GM19438 (cell line): ENCODE results near the gene FBXO41.
"Not testable (repeated sequence)": the region's sequence is repeated elsewhere in the genome, so short reads cannot be mapped to it uniquely, and the experiment has no call there.

Experiments
- ATAC-seq: cut with Tn5 transposase; IDR thresholded peaks from one replicate; pipeline ENCODE4 v1.9.1; 2021; ENCODE audit warnings: low read depth; ENCODE audit not compliant: unreplicated experiment

Gene FBXO41

DNA sequence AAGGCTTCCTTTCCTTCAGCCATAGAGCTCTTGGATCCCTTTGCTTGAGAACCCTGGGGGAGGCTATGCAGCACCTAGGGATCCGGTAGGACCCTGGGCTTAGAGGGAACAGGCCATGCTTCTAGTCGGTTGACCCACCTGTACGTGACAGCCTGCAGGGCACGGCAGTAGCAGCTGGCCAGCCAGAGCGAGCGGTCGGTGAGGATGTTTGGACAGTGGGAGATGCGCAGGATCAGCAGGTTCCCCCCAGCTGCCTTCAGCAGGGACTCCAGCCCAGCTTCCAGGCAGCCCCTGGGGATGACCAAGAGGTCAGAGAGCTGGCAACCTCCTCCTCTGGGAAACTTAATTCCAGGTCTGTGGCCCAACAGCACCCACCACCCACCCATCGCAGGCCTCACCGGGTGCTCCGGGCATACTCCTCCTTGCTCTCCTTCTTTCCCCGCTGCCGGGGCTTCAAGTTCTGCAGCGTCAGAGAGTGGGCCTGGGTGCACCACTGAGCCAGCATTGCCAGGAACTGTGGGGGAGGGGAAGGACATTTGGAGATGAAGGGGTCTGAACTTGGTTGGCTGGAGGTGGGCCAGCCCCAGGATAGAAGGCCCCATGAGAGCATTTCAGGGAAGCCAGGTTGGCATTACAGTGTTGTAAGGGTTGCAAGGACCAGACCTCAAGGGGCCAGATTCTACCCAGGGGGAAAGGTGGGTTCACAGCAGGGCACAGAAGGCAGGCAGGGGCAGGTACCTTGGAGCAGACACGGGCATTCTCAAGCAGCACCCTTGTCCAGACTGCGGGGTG, 20.5 kb downstream of the FBXO41 start:
- no peak for ATAC-seq

DNA sequence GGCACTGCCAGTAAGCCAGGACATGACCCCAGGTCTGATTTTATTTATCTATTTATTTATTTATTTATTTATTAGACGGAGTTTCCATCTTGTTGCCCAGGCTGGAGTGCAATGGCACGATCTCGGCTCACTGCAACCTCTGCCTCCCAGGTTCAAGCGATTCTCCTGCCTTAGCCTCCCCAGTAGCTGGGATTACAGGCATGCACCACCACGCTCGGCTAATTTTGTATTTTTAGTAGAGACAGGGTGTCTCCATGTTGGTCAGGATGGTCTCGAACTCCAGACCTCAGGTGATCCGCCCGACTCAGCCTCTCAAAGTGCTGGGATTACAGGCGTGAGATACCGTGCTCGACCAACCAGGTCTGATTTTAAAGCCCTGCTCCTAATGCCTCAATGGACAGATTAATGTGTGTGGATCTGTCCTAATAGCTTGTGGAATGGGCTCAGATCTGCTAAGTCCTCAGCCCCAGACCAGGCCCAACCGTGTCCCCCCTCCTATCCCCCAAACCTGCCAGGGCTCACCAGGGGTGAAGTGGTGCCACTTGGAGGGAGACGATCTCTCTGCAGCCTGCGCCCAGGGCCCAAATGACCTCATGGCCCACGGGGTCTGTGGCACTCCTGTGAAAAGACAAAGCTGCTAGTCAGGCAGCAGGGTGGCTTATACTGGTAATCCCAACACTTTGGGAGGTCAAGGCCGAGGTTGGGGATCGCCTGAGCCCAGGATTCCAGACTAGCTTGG, 21.4 kb downstream of the FBXO41 start:
- ATAC-seq, result not testable (repeated sequence)

DNA sequence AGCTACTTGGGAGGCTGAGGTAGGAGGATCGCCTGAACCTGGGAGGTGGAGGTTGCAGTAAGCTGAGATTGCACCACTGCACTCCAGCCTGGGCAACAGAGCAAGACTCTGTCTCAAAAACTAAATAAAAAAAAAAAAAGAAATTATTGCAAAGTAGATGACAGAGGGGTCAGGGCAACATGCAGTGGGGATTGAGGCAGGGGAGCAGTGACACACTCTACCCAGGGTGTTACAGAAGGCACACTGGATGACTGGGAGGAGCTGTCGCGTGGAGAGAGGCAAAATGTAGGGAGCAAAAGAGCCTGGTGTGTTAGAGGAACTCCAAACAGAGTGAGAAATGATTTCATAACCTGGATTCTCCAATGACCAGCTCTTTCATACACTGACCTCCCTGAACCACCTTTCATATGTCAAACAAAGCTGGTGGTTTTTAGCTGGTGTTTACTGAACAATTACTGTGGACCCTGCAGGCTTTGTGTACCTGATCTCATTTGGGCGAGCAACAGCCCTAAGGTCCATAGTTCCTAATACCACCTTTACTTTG, 22.1 kb downstream of the FBXO41 start:
- ATAC-seq, result no peak

DNA sequence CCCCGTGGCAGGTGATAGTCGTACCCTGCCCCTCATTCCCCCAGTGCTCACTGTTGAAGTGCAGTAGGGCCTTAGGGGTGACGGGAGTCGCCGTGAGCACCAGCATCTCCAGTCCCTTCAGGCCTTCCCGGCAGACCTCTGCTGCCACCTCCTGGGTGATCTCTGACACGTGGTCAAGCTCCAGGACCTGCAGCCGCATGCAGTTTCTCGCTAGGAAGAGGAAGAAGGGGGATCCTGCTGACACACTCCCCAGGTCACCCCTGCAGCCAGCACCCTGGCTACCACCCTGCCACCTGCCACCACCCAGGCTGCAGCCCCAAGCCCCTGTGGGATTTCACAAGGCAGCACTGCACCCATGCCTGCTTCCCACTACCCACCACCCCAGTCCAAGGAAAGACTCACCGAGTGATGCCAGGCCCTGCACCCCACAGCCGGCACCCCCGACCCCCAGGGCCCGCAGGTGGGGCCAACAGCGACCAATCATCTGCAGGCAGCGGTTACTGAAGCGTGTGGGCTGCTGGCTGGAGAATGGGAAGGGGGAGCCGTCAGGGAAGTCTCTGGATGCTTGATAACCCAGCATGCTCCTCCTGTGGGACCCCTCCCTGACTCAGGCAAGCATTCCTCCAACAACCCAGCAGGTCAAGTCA, 23.8 kb downstream of the FBXO41 start:
- ATAC-seq, result no peak

DNA sequence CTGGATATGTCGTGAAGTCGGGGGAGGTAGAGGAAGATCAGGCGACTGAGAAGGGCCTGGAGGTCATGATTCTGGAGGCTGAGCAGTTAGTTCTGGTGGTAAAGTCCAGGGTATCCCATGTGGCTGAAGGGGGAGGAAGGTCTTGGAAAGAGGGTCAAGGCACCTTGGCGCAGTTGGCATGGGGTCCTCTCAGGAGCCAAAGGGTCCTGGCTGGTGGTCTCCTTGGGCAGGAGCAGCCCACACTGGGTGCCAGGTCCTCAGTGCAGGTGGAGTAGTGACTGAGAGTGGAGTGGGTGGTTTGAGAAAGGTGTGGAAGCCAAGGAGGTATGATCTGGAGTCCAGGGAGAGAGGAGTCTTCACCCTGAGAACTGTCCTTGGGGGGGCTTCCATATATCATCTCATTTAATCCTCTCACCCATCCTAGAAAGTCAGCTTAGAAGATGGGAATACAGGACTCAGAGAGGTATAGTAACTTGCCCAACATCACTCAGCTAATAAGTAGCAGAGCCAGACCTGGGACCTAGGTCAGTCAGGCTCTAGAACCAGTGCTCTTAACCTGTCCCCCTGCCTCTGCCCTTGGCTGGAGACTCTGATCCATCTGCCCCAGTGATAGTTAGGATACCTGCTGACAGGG, 24.5 kb downstream of the FBXO41 start:
- no peak for ATAC-seq

DNA sequence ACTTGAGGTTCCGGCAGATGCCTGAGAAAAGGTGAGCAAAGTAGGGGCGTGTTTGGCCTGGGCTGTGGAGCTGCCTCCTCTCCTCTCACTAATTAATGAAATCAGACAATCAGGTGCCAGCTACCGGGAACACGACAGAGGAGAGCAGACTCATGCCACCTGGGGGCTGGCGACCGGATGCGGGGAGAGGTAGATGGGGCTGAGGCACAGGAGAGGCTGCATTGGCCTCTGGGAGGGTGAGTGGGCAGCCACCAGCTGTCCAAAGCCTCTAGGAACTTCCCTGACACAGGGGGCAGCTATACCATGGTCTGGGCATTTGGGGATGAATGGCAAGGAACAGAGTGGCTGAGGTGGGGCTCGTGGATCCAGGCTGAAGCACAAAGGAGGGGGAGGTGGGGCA, 25.0 kb downstream of the FBXO41 start:
- no peak for ATAC-seq

DNA sequence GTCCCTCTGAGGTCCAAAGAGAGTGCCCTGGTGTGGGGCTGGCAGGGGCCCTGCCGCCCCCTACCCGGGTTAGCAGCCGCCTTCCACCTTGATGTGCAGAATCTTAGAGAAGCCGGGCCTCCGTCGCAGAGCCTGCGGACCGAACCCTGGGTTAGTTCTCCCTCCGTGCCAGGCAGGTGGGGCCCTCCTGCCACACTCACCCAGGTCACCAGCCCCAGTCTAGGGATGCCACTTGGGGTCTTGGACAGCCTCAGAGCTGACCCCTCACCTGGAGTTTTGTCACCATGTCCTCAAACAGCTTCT, 25.4 kb downstream of the FBXO41 start:
- no peak for ATAC-seq

DNA sequence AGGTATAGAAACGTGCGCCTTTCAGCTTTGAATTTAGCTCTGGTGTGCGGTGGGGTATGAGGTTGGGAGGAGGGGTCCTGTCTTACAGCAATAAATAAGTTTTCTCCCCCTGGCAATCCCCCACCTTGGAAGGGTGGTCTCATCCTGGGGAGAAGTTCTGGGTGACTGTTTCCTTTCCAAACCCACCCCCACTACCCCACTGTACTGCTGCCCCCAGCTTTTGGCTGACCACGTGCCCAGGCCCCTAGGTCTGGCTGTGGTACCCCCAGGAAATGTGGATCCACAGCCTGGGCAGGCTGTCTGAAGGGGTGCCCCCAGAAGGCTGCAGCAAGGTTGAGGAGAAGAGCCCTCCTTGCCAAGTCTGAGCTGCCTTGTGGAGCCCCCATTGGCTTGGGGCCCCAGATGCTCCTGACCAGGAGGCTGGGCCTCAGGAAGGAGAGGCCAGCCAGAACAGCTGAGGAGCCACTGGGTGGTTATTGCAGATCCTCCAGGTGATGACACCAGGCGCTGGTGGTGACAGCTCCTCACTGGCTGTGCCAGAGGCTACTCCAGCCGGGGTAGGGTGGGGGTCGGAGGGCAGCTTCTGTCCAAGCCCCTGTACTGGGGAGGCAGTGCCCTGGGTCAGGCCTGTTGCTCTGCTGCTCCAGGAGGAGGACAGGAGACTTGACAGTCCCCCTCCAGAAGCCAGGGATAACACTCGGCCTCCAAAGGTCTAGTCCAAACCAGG, 25.9 kb downstream of the FBXO41 start:
- no peak for ATAC-seq

DNA sequence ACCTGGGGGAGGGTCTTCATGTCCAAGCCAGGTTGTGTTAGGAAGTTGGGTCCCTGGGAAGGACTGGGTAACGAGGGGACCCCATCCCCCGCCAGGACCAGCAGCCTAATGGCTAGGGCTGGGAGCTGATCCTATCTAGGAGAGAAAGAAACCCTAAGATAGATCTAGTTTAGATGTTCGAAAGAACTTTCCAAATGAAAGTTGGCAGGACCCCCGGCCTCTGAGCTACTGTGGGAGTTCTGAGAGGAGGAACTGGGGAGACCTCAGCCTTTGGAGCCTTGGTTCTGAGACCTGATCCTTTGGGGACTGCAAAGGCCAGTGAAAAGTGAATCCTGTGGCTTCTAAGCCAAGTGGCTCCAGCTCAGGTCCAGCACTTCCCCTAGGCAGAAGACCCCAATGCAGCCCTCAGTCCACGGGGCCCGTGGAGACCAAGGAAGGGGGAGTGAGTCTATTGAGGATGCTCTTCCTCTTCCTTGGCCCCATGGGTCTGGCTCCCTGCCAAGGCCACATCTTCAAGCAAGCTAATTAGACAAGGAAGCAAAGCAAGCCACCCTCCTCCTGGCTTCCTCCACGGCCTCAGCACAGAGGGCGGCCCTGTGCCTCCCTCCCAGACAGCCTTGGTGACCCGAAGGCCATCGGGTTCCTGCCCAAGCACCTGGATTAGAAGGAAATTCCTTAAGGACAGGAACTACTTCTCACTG, 26.7 kb downstream of the FBXO41 start:
- ATAC-seq, result no peak

DNA sequence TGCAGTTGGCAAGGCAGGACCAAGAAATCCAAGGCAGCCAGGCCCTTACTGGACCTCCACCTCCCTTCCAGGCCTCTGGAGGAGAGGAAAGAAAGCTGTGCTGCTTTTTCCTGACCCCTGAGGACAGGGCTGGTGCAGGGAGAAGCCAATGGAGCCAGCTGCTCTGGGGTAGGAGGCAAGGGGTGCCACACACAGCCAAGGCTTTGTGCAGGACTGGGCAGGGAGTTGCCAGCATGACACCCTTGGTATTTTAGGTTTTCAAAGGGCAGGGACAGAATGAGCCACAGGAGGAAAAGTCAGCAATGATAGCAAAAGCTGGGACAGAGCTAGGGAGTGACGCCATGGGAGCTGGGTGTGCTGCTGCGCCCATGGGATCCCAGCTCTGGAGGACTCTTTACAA, 27.3 kb downstream of the FBXO41 start:
- no peak for ATAC-seq

DNA sequence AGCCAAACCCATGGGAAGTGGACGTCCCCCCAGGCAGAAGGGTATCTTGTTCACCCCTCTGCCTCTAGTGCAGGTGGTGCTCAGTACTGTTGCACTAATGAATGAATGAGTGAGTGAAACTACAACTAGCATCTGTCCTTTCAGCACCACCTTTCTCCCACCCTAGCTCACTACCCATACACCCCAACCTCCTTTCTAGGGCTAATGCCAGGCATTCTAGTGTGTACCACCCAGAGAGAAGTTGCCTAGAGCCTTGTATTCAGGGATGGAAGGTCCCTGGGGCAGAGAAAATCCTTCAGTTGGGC, 27.7 kb downstream of the FBXO41 start:
- ATAC-seq, result no peak

DNA sequence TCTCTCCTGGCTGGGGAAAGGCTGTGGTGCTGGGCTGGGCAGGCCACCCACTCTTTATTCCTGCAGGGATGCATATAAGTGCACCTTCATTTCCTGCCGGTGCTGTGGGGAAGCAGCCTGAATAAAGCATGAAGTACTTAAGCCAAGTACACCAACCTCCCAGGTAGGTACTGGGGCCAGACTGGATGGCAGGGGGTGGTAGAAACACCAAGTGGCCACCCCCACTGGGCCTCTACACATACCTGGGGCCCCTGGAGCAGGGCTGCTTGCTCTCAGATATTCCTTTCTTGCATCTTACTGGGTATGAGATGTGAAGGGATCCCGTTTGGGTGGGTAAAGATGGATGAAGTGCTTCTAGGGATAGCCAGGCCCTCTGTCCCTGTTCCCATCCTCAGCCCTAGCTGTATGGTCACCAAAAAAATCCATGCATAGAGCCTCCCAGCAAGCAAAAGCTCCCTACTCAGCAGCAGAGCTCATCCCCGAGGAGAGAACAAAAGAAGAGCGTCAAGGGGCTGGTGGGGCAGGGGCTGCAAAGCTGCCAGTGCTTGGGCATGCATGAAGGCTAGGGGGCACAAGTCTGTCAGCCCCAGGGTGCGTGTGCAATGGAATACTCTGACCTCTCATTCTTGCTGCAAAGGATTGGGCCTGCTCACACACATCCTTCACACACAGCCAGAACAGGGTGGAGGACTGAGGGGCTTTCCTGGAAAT, 28.2 kb downstream of the FBXO41 start:
- ATAC-seq, result no peak

DNA sequence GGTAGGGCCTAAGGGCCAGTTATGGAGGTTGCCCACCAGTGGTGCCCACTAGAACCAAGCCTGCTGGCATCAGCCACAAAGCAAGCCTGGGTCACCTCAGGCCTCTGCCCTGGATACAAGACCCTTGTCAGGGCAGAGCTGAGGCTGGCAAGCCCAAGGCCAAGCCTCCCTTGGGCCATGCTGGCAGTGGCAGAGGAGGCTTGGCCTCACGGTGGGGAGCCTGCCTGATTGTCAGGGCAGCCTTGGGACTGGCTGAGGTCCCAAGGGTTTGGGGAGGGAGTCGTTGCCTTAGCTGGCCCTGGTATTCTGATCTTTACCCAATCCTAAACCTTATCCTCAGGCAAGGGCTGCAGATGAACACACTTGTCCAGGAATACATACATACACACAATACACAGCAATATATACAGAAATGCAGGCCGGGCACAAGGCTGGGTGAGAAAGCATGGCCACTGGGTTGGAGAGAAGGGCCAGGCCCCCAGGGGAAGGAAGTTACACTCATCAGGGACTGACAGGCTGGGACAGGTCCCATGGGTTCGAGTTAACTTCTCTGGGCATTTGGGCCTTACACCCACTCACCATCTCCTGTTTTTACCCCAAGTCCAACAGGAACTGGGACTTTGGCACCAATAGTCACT, 29.2 kb downstream of the FBXO41 start:
- ATAC-seq, result no peak

DNA sequence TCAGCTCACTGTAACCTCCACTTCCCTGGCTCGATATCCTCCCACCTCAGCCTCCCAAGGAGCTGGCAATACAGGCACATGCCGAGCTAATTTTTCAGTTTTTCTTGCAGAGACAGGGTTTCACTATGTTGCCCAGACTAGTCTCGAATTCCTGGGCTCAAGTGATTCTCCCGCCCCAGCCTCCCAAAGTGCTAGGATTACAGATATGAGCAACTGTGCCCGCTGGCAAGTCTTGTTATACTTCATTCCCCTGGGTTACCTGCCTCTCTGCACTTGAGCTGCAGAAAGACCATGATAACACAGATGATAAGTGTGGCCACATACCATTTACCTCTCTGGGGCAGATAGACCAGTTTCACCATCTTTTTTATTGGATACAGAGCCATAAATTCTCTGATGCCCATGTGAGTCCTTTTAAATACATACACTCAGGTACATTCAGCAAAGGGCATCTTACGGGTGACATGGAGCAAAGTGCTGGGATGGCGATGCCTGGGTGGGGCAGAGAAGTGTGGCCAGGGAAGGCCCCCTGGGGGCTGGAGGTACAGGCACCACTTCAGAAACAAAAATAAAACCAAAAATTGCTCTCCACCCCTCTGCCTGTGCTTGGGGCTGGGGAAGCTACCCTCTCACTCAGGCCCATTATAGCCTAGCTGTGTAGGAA, 29.8 kb downstream of the FBXO41 start:
- no peak for ATAC-seq

DNA sequence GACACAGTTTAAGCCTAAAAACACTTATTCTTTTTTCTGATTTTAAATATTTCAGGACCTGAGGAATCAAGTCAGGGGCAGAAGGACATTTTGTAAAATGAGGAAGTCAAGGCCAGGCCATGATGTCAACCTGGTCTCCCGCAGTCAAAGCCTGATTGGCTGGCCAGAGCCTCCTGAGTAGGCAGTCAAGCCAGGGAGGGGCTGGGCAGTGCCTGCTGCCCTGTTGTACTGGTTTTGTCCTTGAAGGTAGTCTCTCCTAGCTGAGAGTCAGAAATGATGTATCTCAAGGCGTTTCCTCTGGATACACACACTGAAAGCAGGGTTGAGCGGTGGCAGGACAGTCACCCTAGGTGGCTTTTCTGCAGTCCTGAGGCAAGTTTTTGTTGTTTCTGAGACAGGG, 30.4 kb downstream of the FBXO41 start:
- no peak for ATAC-seq

DNA sequence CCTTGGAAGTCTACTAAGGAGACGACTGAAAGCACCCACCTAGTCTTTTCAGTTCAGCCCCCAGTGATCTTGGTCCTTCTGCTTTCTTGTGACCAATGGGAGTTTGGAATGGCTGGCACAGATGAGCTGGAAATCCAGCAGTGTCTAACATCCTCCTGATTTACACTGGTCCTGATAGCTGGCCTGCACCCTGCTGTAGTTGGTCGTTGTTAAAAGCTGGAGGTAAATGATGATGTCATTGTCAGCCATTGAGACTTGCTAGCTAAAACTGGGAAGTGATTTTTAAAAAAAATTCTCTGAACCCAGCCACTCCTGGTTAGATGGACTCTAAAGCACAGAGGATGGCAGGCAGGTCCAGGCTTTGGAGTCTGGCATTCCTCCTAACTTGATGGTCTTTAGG, 30.9 kb downstream of the FBXO41 start:
- no peak for ATAC-seq

DNA sequence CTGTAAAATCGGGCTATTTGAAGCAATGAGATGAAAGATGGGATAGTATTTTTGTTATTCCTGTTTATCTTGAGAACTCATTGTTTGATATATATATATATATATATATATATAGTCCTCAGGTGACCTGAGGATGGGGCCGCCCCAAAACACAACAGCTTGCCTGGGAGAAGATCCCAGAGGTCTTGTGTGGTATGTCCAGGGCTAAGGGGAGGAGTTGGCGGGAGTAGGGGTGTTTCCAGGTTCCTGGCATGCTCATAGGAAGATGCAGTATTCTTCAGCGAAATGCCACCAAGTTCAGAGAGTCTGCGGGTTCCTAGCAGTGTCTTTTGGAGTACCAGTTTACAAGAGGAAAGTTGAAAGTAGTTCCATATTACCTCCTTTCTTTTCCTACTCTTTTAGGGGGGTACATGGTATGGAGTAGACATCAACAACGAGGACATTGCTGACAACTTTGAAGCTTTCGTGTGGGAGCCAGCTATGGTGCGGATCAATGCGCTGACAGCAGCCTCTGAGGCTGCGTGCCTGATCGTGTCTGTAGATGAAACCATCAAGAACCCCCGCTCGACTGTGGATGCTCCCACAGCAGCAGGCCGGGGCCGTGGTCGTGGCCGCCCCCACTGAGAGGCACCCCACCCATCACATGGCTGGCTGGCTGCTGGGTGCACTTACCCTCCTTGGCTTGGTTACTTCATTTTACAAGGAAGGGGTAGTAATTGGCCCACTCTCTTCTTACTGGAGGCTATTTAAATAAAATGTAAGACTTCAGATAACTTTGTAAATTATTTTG, 31.8 kb downstream of the FBXO41 start:
- ATAC-seq, result no peak
